Thyroid gland (tissue), 4 donors: ENCODE data around the gene DOK1.

Experiments used
- POLR2A ChIP-seq, 2 donors: fragments of 450-650 bp; IDR thresholded peaks; one replicate each; pipeline ENCODE4 v1.6.1; 2017; ENCODE audit warnings: antibody characterized with exemption in 2 of 2, mild to moderate bottlenecking in 2 of 2, moderate library complexity in 1 of 2
- TF ChIP-seq, protein P1 (sequence below), 6 experiments: fragments of 200-600 bp in 3 of 6; fragments of 450-650 bp in 3 of 6; sonication (generic) in 3 of 6; IDR thresholded peaks; one replicate each; pipeline ENCODE4 v1.5.1; 2016 to 2019; ENCODE audit warnings: antibody characterized with exemption in 6 of 6, mild to moderate bottlenecking in 2 of 6, inconsistent platforms in 1 of 6, moderate library complexity in 1 of 6

DNA sequence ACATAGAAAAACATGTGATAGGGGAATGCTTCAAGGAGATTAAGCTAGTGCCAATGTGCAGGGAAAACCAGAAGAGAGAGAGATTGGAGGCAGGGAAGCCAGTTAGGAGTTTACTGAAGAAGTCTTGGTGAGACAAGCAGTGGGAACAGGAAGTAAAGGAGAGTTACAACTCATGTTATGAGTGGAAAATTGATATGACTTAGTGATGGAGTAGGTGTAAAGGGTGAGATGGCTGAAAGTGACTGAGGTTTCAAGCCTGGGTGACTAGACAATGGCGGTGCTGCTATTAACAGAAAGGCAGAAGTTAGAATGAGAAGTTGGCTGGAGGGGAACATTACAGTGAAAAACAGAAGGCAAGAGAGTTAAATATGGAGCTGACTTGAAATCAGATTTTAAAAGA lies 16.5 kb downstream of the DOK1 start:
- TF ChIP-seq, protein P1, sequence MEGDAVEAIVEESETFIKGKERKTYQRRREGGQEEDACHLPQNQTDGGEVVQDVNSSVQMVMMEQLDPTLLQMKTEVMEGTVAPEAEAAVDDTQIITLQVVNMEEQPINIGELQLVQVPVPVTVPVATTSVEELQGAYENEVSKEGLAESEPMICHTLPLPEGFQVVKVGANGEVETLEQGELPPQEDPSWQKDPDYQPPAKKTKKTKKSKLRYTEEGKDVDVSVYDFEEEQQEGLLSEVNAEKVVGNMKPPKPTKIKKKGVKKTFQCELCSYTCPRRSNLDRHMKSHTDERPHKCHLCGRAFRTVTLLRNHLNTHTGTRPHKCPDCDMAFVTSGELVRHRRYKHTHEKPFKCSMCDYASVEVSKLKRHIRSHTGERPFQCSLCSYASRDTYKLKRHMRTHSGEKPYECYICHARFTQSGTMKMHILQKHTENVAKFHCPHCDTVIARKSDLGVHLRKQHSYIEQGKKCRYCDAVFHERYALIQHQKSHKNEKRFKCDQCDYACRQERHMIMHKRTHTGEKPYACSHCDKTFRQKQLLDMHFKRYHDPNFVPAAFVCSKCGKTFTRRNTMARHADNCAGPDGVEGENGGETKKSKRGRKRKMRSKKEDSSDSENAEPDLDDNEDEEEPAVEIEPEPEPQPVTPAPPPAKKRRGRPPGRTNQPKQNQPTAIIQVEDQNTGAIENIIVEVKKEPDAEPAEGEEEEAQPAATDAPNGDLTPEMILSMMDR (IDR thresholded peaks at IDR 0.05), result no peak
- TF ChIP-seq POLR2A (IDR thresholded peaks at IDR 0.05), result no peak
